ENCODE results near the gene PTAFR.
A peak's percentile ranks its signal among the peaks of the same experiment; 100 is the strongest.

PTAFR gene, protein sequence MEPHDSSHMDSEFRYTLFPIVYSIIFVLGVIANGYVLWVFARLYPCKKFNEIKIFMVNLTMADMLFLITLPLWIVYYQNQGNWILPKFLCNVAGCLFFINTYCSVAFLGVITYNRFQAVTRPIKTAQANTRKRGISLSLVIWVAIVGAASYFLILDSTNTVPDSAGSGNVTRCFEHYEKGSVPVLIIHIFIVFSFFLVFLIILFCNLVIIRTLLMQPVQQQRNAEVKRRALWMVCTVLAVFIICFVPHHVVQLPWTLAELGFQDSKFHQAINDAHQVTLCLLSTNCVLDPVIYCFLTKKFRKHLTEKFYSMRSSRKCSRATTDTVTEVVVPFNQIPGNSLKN

DNA sequence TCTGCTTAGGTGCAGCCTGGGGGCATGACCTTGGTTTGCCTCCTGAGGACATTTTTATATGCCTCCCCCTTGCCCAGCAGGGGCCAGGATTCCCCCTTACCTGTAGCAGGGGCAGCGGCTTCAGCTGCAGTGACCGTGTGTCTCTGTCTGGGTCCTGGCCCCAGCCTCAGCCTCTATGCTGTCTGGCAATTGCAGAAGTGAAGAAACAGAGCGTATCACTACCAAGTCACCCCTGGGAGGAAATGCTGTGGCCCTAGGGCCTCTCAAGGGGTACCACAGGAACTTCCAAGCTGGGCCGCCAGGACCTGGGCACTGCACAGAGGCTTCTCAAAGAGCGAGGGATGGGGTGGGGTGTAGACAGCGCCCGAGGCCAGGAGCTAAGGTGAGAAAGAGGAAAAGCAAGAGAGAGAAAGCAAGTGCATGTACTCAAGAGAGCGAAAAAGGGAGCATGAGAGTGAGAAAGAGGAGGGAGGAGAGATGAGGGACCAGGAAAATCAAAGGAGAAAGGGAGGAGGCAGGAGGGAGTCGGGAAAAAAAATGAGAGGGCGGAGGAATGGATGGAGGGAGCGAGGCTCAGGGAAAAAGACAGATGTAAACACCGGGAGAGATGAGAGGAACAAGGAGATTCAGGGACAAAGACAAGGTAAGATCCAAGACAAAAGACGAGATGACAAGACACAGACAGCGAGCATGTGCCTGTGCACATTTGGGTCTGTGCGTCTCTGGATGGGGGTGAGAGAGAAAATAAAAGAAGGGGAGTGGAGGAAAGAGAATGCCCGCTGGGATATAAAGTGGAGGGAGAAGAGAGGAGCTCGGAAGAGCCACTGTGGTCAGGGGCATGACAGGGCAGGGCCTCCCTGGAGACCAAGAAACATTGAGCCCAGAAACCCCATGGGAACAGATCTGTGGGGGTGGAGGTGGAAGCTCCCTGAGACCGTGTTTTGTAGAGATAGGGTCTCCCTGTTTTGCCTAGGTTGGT is at the start of gene PTAFR:
PTAFR (minus strand) TSS at position 199 of the 979 bp plus-strand sequence. CDS start 25,669 bp downstream, outside the sequence.
- intact Hi-C loops (cut with DNase I), result no loop called here
- peak in 2 of 10 donors; percentile 51 to 80 for DNase-seq

DNA sequence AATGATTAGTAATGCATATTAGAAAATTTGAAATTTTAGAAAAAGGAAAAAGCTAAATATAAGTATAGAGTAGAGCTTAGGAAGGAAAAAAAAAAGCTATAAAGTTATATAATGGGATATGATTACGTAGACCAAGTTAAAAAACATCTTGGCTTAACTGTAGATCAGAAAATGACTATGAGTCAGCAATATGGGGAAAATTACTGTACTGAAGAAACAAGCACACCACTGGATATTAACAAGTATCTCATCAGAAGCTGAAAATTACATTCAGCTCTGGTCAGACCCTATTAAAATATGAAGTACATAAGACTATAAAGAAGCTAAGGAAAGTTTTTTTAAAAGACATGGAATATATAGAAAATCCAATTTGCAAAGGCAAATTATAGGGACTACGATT is 36.8 kb upstream of the PTAFR start:
- no peak for DNase-seq
- intact Hi-C loops (cut with DNase I), result no loop called here

- intact Hi-C loops (cut with DNase I), result loop anchor here (1.0 kb wide), 1 partner anchor 118 kb away; no protein-coding TSS in a partner anchor
- DNase-seq, result no peak
Measured at GRCh38 chr1:28209700-28210099, 33.2 kb upstream of the PTAFR start.

- intact Hi-C loops (cut with DNase I), result loop anchor here (1.0 kb wide), 1 partner anchor 118 kb away; no protein-coding TSS in a partner anchor
- DNase-seq, result peak in 6 of 10 donors; percentile 58 to 94 (median 69)
Measured at GRCh38 chr1:28208818-28209441, 32.4 kb upstream of the PTAFR start.

- intact Hi-C loops (cut with DNase I), result no loop called here
- DNase-seq, result no peak
Measured at GRCh38 chr1:28205243-28205642, 28.8 kb upstream of the PTAFR start.

DNA sequence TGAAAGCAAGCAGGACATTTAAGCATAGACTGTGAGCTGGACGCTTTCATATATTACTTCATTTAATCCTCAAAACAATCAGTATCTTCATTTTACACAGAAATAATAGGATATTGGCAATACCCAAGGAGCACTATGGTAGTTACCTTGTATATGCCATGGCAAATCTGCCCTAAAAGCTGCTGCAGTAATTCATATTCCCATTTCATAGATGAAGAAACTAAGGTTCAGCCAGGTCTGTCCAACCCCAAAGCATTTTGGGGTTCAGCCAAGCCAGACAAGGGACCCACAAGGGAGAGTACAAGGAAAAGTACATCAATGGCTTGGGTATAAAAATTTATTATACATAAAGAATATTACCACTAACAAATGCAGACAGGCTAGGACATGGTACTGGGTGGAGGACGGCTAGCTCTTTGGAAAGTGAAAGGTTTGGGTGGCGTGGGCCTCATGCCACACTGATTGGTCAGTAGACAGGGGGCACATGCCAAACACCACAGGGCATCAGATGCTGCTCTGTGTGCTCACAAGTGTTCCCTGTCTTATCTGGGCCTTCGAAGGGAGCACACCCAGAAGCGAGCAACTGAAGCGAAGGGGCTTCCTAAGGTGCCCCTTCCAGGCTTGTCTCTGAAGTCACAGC is 23.9 kb upstream of the PTAFR start:
- intact Hi-C loops (cut with DNase I), result no loop called here
- DNase-seq, result no peak

- intact Hi-C loops (cut with DNase I), result no loop called here
- DNase-seq, result no peak
Measured at GRCh38 chr1:28199328-28200233, 23.1 kb upstream of the PTAFR start.

- intact Hi-C loops (cut with DNase I), result no loop called here
Measured at GRCh38 chr1:28197682-28198415, 21.4 kb upstream of the PTAFR start.

DNA sequence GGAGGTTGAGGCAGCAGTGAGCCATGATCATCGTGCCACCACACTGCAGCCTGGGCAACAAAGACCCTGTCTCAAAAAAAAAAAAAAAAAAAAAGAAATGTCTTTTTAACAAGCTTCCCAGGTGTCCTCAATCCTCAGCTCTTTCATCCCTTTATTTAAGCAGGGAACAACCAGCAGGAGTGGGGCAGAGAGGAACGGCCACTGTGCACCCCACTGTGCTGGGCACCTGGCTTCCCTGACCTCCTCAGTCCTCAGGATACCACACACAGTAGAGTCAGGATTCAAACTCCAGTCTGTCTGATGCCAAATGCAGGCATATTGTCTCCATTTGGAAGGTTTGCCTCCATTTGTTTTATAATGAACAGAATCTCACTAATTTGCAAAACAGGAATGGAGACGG is 19.8 kb upstream of the PTAFR start:
- DNase-seq, result peak in 1 of 10 donors; percentile 46
- intact Hi-C loops (cut with DNase I), result no loop called here

More at GRCh38 chr1:28197682-28198415, 21.4 kb upstream of the PTAFR start:
- peak in 1 of 10 donors; percentile 14 for DNase-seq

DNA sequence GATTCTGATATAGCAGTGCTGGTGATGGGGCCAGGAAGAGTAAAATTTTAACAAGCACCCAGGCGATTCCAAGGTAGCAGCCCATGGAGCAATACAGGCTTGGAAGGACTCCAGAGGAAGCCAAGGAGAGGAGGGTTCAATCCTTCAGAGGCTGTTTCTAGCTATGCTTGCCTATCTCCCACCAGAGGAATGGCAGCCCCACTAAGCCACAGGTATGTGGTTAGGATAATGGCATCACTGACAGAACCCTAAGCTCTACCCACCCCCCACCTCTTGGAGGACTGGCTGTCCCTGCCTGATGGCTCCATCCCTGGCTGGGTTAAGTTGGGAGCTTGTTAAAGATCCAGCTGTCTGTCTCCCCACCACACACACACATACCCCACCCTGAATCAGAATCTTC is 19.3 kb upstream of the PTAFR start:
- peak in 1 of 10 donors; percentile 16 for DNase-seq
- intact Hi-C loops (cut with DNase I), result no loop called here

- intact Hi-C loops (cut with DNase I), result no loop called here
- DNase-seq, result no peak
Measured at GRCh38 chr1:28194326-28195035, 18.0 kb upstream of the PTAFR start.

DNA sequence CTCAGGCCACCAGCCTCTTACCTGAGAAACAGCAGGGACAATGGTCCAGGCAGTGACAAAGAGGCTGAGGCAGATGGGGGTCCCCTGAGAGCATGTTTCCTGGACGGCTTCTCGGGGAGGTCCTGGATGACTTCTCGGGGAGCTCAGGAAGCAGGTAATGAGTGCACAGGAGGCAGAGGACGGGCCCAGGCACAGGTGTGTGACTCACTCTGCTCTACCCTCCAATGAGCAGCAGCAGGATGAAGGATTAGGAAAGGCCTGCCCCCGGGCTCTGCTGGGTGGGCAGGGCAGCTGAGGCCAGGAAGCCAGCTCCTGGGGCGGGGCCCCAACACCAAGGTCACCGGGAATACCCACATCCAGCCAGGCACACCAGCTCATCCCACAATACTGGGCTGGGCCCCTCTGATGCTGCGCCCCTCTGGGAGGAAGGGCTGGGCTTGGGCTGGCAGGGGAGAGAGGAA is 17.2 kb upstream of the PTAFR start:
- peak in 1 of 10 donors; percentile 35 for DNase-seq
- intact Hi-C loops (cut with DNase I), result no loop called here

DNA sequence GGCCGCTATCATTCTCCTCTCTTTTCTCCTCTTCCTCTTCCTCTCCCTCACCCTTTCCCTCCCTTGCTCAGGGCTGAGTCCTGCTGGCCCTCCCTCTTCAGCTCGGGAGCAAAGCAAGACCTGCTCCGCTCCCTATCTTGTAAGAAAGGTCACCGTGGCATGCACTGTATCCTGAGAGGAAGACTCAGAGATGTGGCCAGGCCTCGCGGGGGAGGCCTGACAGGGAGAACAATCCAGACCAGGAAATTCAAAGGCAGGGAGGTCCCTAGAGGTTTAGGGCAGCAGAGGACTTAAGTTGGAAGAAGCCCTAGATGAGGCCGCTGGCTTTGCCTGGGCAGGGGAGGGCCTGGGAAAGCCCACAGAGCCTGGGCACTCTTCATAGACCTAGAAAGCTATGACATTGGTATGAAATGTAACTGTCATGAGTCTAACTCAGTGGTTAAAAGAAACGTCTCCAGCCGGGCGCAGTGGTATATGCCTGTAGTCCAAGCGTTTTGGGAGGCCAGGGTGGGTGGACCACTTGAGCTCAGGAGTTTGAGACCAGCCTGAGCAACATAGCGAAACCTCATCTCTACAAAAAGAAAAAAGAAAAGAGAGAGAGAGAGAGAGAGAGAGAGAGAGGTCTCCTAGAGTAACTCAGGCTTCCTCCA is 14.6 kb upstream of the PTAFR start:
- intact Hi-C loops (cut with DNase I), result no loop called here

GRCh38 chr1:28190337-28190979 is 14.0 kb upstream of the PTAFR start:
- intact Hi-C loops (cut with DNase I), result no loop called here
- no peak for DNase-seq

More for the DNA sequence above, 14.6 kb upstream of the PTAFR start:
- DNase-seq, result peak in 1 of 10 donors; percentile 27

GRCh38 chr1:28185071-28185470 is 8.6 kb upstream of the PTAFR start:
- intact Hi-C loops (cut with DNase I), result no loop called here
- no peak for DNase-seq

Measured in posterior cingulate gyrus (tissue), 11 donors.